HG02571 (cell line): ENCODE results near the gene ADSS2.
"Not testable (repeated sequence)": the region's sequence is repeated elsewhere in the genome, so short reads cannot be mapped to it uniquely, and the experiment has no call there.

Source experiments
- ATAC-seq: cut with Tn5 transposase; IDR thresholded peaks from one replicate; pipeline ENCODE4 v1.9.1; 2021; ENCODE audit warnings: mild to moderate bottlenecking, moderate library complexity; ENCODE audit not compliant: unreplicated experiment

ADSS2 gene

DNA sequence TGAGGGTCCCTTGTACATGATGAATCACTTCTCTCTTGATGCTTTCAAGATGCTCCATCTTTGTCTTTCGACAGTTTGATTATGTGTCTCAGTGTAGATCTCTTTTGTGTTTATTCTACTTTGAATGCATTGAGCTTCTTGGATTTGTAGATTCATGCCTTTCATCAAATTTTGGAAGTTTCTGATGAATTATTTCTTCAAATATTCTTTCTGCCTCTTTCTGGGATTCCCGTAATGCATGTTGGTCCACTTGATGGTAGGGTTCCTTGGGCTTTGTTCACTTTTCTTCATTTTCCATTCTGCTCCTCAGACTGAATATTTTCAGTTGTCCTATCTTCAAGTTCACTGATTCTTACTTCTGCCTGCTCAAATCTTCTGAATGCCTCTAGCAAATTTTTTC lies 50.7 kb downstream of the ADSS2 start:
- ATAC-seq: no peak

DNA sequence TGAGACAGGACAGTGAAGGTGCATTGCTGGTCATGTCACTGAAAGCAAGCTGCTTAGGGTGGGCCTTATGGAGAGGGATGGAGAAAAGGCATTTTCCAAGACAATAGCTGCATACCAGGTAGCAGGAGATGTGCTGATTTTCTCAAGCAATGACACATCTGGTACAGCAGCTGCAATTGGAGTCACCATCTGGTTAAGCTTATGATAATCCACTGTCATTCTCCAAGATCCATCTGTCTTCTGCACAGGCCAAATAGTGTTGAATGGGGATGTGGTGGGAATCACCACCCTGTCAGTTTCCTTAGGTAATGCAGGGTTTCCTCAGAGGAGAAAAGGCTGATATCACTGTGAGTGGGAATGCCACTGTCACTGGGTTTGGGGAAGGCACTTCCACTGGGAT lies 54.6 kb downstream of the ADSS2 start:
- no peak for ATAC-seq

DNA sequence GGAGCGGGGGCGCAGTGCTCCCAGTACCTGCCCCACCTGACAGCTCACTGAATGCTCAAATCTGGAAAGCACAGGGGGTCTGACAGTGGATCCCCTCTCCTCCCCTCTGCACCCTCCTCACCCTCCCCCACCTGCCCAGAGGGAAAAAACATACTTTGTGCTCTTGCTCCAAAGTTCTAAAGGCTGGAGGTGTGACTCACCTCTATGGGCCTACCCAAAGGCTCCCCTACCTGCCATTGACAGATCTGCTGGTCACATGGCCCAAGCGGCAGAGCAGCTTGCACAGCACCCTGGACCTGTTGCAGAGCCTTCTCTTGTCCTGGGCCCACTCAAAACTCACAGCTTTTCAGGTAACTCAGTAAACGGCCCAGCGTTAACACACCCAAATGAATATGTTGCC lies 55.7 kb downstream of the ADSS2 start:
- ATAC-seq: no peak

DNA sequence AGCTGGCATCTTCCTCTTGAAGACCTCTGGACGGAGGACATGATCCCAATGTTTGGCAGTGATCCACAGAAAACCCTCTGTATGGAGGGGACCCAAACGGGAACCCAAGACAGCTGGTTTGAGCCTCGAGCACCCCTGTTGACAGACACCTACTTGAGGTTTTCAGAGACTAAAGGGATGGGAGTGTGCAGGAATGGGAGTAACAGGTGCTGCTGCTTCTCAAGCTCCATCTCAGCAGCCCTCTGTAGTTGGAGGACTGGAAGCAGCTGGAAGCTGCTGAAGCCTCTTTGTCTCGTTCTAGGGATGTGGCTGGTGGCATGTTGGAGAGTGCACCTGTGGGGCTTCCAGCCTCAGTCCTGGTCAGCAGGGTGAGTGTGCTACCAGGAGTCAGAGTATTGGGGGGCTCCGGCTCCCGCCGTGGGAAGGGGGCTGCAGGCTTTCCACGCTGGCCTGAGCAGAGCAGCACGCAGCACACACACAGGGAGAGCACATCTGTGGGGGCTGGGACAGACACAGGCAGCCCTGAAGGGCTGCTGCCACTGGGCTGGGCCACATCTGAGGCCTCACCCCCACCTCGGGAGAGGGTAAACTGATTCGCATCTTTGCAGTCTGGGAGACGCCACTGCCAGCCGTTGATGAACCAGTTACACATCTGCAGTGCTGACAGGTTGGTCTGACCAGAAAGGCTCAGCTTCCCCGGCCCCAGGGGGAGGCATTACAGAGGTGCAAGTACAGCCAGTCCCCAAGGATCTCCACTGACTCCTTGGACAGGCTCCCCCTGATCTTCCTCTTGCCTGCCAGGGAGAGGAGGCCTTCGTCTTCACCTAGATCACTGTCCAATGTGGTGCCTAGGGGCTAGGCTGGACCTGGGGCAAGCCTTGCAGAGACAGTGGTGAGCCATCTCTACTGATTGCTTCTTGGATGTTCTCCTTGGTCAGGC lies 56.6 kb downstream of the ADSS2 start:
- ATAC-seq: no peak

DNA sequence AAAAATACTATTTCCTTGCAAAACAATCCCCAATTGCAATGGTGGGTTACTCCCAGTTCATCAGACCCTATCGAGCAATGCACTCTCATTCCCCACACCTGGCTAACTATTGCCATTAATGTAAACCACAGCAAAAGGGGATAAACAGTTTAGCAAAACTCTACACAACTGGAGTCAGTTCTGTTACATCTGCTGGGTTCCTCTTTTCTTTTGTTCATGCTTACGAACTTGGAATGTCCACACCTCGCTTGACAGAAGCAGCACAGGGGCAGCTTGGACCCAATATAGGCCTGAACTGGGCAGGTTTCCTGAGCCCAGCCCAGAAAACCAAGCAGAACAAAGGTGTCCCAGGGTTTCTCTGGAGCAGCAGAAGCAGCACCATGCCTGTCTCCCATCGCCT lies 57.4 kb downstream of the ADSS2 start:
- ATAC-seq: no peak

DNA sequence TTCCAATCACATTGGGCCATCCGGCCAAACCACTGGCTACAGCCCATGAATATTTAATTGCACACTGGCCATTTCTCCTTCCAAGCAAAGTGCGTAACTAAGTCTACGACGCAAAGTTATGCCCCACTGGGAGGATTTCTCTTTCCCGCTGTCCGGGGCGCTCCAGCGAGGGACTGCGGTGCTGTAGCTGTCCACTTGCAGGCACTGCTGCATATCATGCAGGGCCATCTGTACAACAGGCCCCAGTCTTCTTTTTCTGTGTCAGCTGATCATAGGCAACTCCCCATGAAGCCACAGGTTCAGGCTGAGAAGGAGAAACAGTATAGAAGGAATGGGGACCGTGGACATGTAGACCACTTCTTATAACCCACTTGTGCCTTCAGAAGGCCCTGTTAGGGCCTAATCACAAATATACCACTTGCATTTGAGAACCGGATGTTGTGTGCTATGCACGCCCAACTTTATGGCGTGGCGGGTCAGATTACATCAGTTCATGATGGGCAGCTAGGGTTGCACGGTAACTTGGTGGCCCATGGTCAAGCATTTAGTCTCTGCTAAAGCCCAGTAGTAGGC lies 58.0 kb downstream of the ADSS2 start:
- no peak for ATAC-seq

- no peak for ATAC-seq
Measured at GRCh38 chr1:244391761-244392160, 59.9 kb downstream of the ADSS2 start.

- ATAC-seq: no peak
Measured at GRCh38 chr1:244388961-244389360, 62.7 kb downstream of the ADSS2 start.

GRCh38 chr1:244387415-244387814 lies 64.3 kb downstream of the ADSS2 start:
- ATAC-seq: no peak

- ATAC-seq: no peak
Measured at GRCh38 chr1:244386595-244386994, 65.1 kb downstream of the ADSS2 start.

- no peak for ATAC-seq
Measured at GRCh38 chr1:244384066-244384465, 67.6 kb downstream of the ADSS2 start.

GRCh38 chr1:244383278-244383884 lies 68.3 kb downstream of the ADSS2 start:
- no peak for ATAC-seq

DNA sequence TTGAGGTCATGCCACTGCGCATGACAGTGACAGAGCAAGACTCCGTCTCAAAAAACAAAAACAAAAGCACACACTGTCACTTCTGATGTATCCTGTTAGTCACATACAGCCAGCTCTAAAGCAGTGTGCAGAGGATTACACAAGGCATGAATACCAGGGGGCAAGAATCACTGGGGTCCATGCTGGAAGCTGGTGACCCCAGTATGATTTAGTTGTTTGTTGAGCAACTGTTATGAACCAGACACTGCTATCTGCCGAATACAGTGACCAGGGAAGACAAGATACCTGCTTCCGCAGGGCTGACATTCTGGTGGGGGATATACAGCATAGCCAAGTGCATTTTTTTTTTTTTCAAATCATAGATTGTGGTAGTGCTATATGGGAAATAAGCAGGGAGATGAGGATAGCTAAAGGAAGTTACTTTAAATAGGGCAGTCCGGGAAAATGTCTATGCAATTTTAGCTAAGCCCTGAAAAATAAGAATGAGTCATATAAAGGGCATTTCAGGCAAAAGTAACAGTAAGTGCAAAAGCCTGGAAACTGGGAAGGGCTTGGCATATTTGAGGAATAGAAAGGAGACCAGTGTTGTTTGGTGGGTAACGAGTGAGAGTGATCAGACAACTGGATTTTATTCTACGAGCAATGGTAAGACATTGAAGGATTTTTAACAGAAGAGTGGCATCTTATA lies 69.7 kb downstream of the ADSS2 start:
- ATAC-seq: no peak

DNA sequence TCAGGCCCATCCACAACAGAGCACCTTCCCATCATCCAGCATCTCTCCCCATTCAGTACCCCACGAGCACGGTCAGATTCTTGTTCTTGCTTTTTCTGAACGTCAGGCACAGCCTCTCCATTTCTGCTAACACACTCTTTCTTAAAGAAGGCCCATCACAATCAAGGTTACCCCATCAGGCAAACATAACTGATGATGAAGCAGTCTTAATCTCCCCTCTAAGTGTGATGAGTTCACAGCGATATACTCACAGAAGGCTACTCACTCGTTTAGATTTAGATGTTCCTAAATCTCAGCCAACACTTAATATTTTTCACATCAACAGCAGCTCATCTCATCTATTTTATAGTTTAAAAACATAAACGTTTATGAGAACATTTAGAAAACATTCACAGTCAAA lies 75.6 kb downstream of the ADSS2 start:
- no peak for ATAC-seq

DNA sequence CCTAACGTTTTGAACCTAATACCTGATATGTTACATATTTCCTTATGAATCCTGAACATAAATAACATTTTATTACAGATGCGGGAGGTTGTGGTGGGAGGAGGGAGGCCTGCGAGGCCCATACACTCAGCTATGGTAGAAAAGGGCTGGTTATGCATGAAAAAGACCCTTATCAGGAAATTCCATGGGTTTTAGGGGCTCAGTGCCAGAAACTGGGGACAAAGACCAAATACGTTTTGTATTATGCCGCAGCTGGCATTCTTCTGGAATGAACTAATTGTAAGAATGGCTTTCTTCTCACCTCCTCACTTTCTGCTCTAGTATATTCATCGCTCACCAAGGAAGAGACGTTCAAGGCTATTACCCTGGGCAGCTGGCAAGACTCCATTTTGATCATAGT lies 76.7 kb downstream of the ADSS2 start:
- ATAC-seq: no peak

- ATAC-seq: not testable (repeated sequence)
Measured at GRCh38 chr1:244374484-244374883, 77.2 kb downstream of the ADSS2 start.

GRCh38 chr1:244371242-244372141 lies 80.2 kb downstream of the ADSS2 start:
- no peak for ATAC-seq

DNA sequence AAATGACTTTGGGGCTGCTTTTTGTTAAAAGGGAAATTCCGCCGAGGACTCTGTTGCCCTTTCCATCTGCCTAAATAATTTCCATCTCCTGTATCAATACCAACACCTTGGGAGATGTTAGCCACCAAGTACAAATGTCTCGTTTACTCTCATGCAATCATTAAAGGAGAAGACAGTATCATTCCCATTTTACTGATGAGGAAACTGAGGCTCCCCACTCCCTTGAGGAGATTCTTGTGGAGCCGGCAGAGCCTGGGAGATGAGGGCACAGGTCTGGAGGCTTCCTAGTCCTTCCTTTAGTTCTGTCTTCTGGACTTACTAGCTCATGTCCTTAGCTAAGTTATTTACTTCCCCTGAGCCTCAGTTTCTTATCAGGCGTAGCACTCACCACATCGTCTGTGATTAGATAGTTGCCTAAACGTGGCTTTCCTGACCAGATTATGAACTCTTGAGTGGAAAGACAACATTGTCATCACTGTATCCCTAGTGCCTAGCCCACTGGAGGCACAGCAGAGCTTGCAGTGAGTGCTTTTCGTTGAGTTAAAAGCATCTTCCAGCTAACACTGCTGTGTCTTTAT lies 81.6 kb downstream of the ADSS2 start:
- ATAC-seq: no peak

DNA sequence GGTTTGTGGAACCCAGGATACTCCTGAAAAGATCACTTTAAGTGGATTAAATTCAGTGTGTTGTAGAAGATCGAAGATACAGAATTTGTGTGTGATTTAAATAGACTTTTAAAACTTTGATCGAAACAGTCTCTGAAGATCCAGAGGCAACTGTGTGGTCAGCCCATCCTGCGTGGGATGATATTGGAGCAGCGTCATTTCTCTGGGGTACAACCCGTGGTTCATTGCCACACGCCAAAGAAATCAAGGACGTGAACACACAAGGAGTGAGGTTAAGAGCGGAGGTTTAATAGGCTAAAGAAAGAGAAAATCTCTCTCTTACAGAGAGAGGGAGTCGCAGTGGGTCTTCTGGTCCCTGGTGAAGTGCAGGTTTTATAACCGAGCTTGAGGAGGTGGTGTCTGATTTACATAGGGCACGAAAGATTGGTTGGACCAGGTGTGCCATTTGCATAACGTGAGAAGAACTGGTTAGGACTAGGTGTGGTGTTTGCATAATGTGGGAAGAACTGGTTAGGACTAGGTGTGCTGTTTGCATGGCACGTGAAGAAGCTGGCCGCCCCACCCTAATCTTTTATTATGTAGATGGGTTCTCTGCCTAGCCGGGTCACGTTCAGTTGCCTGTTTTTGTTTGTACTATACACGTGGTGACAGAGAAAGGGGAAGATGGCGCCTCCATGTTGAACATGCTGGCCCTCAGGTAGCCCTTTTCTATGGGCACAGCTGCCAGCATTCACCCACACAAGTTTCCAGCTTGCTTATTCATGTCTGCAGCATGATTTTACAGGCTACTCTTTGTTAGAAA lies 82.3 kb downstream of the ADSS2 start:
- ATAC-seq: no peak
